Neural cell (in vitro differentiated cells): ENCODE results near the gene AGRN.

Source experiments
- EP300 ChIP-seq: fragments of 450-650 bp; conservative IDR thresholded peaks from 2 replicates; pipeline ENCODE4 v1.6.1; 2014; ENCODE audit warnings: antibody characterized with exemption, mild to moderate bottlenecking, moderate library complexity; ENCODE audit not compliant: poor library complexity, severe bottlenecking
- EZH2 ChIP-seq: fragments of 200-600, 300-800 bp; shearing (Covaris generic), sonication (generic); IDR thresholded peaks from 2 replicates; pipeline ENCODE4 v1.6.1; 2014; ENCODE audit warnings: antibody characterized with exemption, low read length, borderline replicate concordance, mild to moderate bottlenecking; ENCODE audit not compliant: insufficient read depth, poor library complexity, severe bottlenecking
- MXI1 ChIP-seq: fragments of 450-650 bp; conservative IDR thresholded peaks from 2 replicates; pipeline ENCODE4 v1.6.1; 2014; ENCODE audit warnings: antibody characterized with exemption, mild to moderate bottlenecking; ENCODE audit not compliant: poor library complexity, severe bottlenecking
- POLR2AphosphoS5 ChIP-seq: IDR thresholded peaks from 2 replicates; pipeline ENCODE4 v1.6.1; 2012
- RAD21 ChIP-seq: fragments of 450-650 bp; conservative IDR thresholded peaks from 2 replicates; pipeline ENCODE4 v1.6.1; 2014; ENCODE audit warnings: antibody characterized with exemption, mild to moderate bottlenecking, moderate library complexity
- SMC3 ChIP-seq: fragments of 450-650 bp; conservative IDR thresholded peaks from 2 replicates; pipeline ENCODE4 v1.6.1; 2014; ENCODE audit warnings: antibody characterized with exemption, mild to moderate bottlenecking, moderate library complexity; ENCODE audit not compliant: poor library complexity
- TAF1 ChIP-seq: IDR thresholded peaks from 2 replicates; pipeline ENCODE4 v1.6.1; 2012; ENCODE audit warnings: low read depth
- TF ChIP-seq, protein P1 (sequence below): IDR thresholded peaks from 2 replicates; pipeline ENCODE4 v1.6.1; 2012; ENCODE audit warnings: borderline replicate concordance
- TF ChIP-seq, protein P2 (sequence below): fragments of 450-650 bp; IDR thresholded peaks from 2 replicates; pipeline ENCODE4 v1.5.1; 2014; ENCODE audit warnings: antibody characterized with exemption, mild to moderate bottlenecking, moderate library complexity; ENCODE audit not compliant: poor library complexity, severe bottlenecking

DNA sequence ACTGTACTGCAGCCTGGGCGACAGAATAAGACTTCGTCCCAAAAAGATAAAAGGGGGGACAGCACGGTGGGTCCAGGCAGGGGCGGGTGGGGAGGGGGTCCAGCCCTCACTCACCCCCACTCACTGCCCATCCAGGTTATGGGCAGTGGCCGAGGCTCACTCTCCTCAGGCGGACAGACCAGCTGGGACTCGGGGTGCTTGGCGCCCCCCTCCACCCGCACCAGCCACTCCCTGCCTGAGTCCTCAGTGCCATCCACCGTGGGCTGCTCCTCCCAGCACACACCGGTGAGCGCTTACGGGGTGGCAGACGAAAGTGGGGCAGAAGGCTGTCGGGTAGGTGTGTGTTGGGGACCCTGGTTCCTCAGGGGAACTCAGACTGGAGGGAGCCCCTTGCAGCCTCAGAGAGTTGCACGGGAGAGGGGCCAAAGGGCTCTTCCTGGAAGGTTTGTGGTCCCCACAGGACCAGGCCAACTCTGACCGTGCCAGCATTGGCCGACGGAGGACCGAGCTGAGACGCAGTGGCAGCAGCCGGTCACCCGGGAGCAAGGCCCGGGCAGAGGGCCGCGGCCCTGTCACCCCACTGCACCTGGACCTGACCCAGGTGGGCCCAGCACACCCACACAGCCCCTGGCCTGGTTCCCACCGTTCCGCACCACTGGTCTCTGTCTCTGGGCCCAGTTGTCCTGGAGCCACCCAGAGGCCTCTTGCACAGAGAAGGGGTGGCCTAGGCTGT lies 47.0 kb upstream of the AGRN start:
- TF ChIP-seq TAF1 = no peak
- no peak for TF ChIP-seq EP300
- TF ChIP-seq POLR2AphosphoS5 = no peak
- TF ChIP-seq, protein P1, sequence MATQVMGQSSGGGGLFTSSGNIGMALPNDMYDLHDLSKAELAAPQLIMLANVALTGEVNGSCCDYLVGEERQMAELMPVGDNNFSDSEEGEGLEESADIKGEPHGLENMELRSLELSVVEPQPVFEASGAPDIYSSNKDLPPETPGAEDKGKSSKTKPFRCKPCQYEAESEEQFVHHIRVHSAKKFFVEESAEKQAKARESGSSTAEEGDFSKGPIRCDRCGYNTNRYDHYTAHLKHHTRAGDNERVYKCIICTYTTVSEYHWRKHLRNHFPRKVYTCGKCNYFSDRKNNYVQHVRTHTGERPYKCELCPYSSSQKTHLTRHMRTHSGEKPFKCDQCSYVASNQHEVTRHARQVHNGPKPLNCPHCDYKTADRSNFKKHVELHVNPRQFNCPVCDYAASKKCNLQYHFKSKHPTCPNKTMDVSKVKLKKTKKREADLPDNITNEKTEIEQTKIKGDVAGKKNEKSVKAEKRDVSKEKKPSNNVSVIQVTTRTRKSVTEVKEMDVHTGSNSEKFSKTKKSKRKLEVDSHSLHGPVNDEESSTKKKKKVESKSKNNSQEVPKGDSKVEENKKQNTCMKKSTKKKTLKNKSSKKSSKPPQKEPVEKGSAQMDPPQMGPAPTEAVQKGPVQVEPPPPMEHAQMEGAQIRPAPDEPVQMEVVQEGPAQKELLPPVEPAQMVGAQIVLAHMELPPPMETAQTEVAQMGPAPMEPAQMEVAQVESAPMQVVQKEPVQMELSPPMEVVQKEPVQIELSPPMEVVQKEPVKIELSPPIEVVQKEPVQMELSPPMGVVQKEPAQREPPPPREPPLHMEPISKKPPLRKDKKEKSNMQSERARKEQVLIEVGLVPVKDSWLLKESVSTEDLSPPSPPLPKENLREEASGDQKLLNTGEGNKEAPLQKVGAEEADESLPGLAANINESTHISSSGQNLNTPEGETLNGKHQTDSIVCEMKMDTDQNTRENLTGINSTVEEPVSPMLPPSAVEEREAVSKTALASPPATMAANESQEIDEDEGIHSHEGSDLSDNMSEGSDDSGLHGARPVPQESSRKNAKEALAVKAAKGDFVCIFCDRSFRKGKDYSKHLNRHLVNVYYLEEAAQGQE = no peak
- TF ChIP-seq, protein P2, sequence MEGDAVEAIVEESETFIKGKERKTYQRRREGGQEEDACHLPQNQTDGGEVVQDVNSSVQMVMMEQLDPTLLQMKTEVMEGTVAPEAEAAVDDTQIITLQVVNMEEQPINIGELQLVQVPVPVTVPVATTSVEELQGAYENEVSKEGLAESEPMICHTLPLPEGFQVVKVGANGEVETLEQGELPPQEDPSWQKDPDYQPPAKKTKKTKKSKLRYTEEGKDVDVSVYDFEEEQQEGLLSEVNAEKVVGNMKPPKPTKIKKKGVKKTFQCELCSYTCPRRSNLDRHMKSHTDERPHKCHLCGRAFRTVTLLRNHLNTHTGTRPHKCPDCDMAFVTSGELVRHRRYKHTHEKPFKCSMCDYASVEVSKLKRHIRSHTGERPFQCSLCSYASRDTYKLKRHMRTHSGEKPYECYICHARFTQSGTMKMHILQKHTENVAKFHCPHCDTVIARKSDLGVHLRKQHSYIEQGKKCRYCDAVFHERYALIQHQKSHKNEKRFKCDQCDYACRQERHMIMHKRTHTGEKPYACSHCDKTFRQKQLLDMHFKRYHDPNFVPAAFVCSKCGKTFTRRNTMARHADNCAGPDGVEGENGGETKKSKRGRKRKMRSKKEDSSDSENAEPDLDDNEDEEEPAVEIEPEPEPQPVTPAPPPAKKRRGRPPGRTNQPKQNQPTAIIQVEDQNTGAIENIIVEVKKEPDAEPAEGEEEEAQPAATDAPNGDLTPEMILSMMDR = no peak
- no peak for TF ChIP-seq SMC3
- TF ChIP-seq RAD21 = no peak
- no peak for TF ChIP-seq EZH2
- TF ChIP-seq MXI1 = no peak
